Measurements from ENCODE around the gene FGF1. TPM values are rescaled to one million over a fixed set of nuclear protein-coding genes. Genes with fewer than 3 reads are reported as not detected.

Gene FGF1
- total and polyA plus RNA-seq, 7 donors, result 0.60 to 5.4 (median 2.0) TPM

GRCh38 chr5:142542906-142543305 is 143.0 kb downstream of the FGF1 start:
- peak in 2 of 4 donors; percentile 26 to 31 for TF ChIP-seq POLR2AphosphoS5 (IDR thresholded peaks at IDR 0.05)
- no peak for TF ChIP-seq EP300 (IDR thresholded peaks at IDR 0.05)
- TF ChIP-seq CTCF (IDR thresholded peaks at IDR 0.05), result no peak
- TF ChIP-seq POLR2A (IDR thresholded peaks at IDR 0.05), result no peak
- intact Hi-C loops (cut with DNase I), result loop anchor here (10.0 kb wide), 3 partner anchors 188 to 548 kb away; partner anchors contain the start of gene SPRY4
- H3K4me1 ChIP-seq, result peaks cover 0 to 27% (median 4%) of the 10 kb centered on the region in 4 donors

More at GRCh38 chr5:142542906-142543305, 143.0 kb downstream of the FGF1 start:
- no peaks in the 10 kb centered on the region for H3K36me3 ChIP-seq
- H3K27me3 ChIP-seq, result no peaks in the 10 kb centered on the region
- H3K4me3 ChIP-seq, result no peak overlapping the region
- no peaks in the 10 kb centered on the region for H3K9me3 ChIP-seq
- peak overlapping the region; percentile 29 to 63 (median 45) for H3K27ac ChIP-seq
- WGBS, 2 donors, result 73% methylated on average over 3 of the region's 3 CpGs
- DNase-seq, result no peak

Other genes starting within 250 kb of the FGF1 start
- gene ARHGAP26, start 84.3 kb upstream of the FGF1 start, total RNA-seq, result 10 to 100 TPM; 13.3 to 25.5 (median 21.7) TPM
- gene ARHGAP26, start 84.3 kb upstream of the FGF1 start, polyA plus RNA-seq, result 10 to 100 TPM in 1 of 3 donors, 1 to 10 TPM in 2; 5.4 to 19.1 (median 9.0) TPM